Fibroblast of the aortic adventitia (primary cell): ENCODE results near the gene LNPEP. TPM values are rescaled to one million over a fixed set of nuclear protein-coding genes. Genes with fewer than 3 reads are reported as not detected.

Source experiments
- DNase-seq: peaks from one replicate; pipeline ENCODE4 v3.0.0-alpha.2; 2010; ENCODE audit warnings: low read depth
- H3K4me3 ChIP-seq: 2 replicates; pipeline ENCODE4 v1.5.1; 2011; ENCODE audit warnings: low read depth, mild to moderate bottlenecking, control low read depth, low read length, moderate library complexity
- total RNA-seq: library from RNA; depleted of rRNA; stranded (reverse); fragments of >200 nt; gene quantifications from 2 replicates; pipeline ENCODE4 v1.2.3, GENCODE V29; 2012; ENCODE audit warnings: low replicate concordance
- TF ChIP-seq, protein P1 (sequence below): IDR thresholded peaks from 2 replicates; pipeline ENCODE4 v1.5.1; 2011; ENCODE audit warnings: mild to moderate bottlenecking, low read length, control low read depth, inconsistent platforms; ENCODE audit not compliant: insufficient read depth

The LNPEP gene
- total RNA-seq, 1 donor: 46.3 TPM

DNA sequence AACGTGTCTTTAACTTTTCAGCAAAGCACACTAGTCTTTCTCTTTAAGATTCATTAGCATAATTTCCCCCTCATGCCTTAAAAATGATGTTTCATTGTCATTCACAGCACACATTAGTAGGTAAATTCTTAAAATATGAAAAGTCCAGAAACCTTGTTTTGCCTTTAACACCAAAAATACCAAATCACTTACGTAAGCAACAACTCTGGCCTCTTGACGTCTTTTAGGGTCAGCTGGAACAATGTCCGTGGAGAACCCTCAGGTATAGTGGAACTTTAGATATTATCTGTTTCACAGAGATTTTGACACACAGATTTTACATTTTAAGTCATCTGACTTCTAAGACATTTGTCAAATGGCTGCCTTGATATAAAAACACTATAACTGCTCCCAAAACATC, 30.9 kb downstream of the LNPEP start:
- DNase-seq: no peak
- no peak overlapping the region for H3K4me3 ChIP-seq
- TF ChIP-seq, protein P1, sequence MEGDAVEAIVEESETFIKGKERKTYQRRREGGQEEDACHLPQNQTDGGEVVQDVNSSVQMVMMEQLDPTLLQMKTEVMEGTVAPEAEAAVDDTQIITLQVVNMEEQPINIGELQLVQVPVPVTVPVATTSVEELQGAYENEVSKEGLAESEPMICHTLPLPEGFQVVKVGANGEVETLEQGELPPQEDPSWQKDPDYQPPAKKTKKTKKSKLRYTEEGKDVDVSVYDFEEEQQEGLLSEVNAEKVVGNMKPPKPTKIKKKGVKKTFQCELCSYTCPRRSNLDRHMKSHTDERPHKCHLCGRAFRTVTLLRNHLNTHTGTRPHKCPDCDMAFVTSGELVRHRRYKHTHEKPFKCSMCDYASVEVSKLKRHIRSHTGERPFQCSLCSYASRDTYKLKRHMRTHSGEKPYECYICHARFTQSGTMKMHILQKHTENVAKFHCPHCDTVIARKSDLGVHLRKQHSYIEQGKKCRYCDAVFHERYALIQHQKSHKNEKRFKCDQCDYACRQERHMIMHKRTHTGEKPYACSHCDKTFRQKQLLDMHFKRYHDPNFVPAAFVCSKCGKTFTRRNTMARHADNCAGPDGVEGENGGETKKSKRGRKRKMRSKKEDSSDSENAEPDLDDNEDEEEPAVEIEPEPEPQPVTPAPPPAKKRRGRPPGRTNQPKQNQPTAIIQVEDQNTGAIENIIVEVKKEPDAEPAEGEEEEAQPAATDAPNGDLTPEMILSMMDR: no peak

DNA sequence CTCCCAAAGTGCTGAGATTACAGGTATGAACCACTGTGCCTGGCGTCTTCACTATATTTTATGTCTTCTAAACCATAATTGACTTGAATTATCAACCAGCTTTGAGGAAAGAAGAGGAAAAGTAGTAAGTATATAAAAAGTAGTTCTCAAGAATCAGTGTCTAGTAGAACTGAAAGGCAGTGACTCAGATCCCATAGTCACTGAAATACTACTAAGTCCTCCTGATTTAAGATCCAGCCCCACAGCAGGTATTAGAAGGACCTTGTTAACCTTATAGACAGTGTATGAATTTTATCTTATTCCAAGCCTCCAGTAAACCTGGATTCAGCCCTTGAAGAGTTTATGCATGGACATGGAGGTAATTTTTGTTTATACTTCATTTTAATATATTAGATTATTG, 31.5 kb downstream of the LNPEP start:
- H3K4me3 ChIP-seq: no peak overlapping the region
- TF ChIP-seq, protein P1: no peak
- no peak for DNase-seq

DNA sequence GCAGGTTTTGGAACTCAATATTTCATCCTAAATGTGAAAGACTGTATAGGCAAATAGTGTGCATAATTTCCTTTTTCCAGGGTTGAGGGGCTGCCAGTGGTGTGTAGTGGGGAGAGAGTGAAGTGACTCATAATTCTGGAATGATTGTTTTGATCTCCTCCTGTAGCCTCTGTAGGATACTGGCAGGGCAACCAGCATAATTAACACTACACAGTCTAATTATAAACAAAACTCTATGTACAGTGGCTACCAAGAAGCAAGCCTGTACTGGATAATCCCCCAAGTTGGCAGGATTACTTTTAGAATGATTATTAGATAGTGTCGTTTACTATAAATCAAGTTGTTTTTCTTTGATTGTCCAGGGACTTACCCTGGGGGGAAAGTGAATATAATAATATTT, 32.2 kb downstream of the LNPEP start:
- DNase-seq: peak; percentile 56
- TF ChIP-seq, protein P1: no peak
- H3K4me3 ChIP-seq: no peak overlapping the region

GRCh38 chr5:96968614-96969013, 32.7 kb downstream of the LNPEP start:
- TF ChIP-seq, protein P1: no peak
- no peak overlapping the region for H3K4me3 ChIP-seq
- no peak for DNase-seq

DNA sequence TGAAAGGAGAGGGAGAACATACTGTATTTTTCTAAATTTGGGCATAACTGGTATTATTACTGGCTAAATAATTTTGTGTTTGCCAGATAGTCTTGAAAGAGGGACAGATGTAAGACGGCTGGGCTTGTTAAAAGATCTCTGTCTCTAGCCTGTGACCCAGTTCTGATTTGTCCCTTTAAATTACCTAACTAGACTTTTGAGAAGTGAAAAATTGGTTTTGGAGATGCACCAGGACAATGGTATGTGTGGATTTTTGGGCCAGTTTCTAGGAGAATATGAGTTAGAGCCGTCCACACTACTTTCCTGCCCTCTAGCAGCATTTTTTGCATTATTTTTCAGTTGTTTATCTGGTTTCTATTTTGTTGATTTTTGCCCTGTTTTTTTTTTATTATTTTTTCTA, 33.5 kb downstream of the LNPEP start:
- peak; percentile 22 for DNase-seq
- no peak overlapping the region for H3K4me3 ChIP-seq
- TF ChIP-seq, protein P1: no peak

DNA sequence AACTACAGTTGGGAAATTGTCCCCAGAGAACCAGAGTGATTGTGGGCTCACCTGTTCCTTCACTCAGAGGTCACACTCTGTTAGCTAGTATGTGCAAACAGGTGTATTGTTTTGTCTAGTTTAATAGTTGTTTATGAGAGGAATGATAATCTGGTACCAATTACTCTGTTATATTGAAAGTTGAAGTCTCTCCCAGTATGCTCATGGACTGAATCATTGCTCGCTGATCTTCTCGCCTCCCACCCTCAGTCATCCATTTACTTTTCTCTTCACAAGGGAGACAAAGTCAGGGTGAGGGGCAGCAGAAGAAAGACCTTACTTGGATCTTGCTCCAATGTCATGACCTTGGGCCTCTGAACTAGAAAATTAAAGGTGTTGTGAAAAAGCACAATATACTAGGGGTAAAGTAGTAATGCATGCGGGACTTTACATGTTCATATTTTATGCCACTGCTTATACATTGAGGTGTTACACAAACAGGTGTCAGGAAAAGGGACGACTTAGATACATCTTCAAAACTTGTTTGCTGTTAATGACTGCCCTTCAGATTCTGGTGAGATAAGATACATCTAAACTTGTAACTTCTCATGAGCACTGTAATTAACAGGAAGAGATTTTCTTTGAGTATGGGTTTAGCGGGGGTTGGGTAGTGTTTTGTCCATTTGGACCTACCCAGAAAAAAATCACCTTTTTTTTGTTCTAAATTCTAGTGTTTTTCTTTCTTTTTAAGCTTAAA, 36.9 kb downstream of the LNPEP start:
- H3K4me3 ChIP-seq: no peak overlapping the region
- DNase-seq: no peak
- TF ChIP-seq, protein P1: no peak
